ENCODE results near the gene FAM193B. TPM values are rescaled to one million over a fixed set of nuclear protein-coding genes. Genes with fewer than 3 reads are reported as not detected.

The FAM193B gene
- total and polyA plus RNA-seq, 2 of the 13 experiments (the other 11 are each of a cell fraction or from before 2014, with no cell fraction given): 21.2 to 40.9 TPM

GRCh38 chr5:177513500-177513899 lies 40.9 kb downstream of the FAM193B start:
- no peak overlapping the region for H3K4me3 ChIP-seq (replicated peaks in 1 of 3; ENCODE audit: insufficient read depth in 1 of 3, low read depth in 2 of 3, low read length in 3 of 3)
- in situ Hi-C loops (cut with HindIII; ENCODE audit: extremely low pct_ligation_motif_present, low pct_unique_long_range_greater_than_20kb): no loop called here
- BruUV-seq (replicated peaks): no TSS peak

More at GRCh38 chr5:177513500-177513899, 40.9 kb downstream of the FAM193B start:
- Histone ChIP-seq H3K27me3 (ENCODE audit: control insufficient read depth in 1 of 2, insufficient read depth in 2 of 2, low read length in 2 of 2) (no peaks in the 10 kb centered on the region; a peak in 1 of 5 replicates), H3K27ac (ENCODE audit: extremely low read length, insufficient read depth, low read length) (no peak overlapping the region), H3K9me3 (ENCODE audit: low read length) (no peaks in the 10 kb centered on the region), H3K79me2 (ENCODE audit: insufficient read depth, low read length) (peaks cover 15% of the 10 kb centered on the region), H3K4me2 (ENCODE audit: low read depth, low read length) (no peak overlapping the region), H3K9ac (ENCODE audit: insufficient read depth, low read depth, low read length) (no peak overlapping the region), H2AFZ (ENCODE audit: low read length) (no peak overlapping the region), H3K4me1 (ENCODE audit: insufficient read depth, low read length) (peaks cover 17% of the 10 kb centered on the region), H3K36me3 (replicated peaks in 1 of 2; ENCODE audit: control insufficient read depth in 1 of 2, insufficient read depth in 2 of 2, low read length in 2 of 2) (peaks cover 30 to 57% of the 10 kb centered on the region in 2 experiments; a peak in 4 of 5 replicates), H4K20me1 (ENCODE audit: insufficient read depth, low read length) (no peaks in the 10 kb centered on the region; the same call in 1 of the 2 replicates)
- FAIRE-seq (no peak), ATAC-seq (no peak), DNase-seq (ENCODE audit: low spot score) (no peak)
- TF ChIP-seq CERS6 (CRISPR knock-in tag; IDR thresholded peaks at IDR 0.05) (no peak), ZNF142 (CRISPR knock-in tag; IDR thresholded peaks at IDR 0.05) (no peak), ZNF788 (CRISPR knock-in tag; IDR thresholded peaks at IDR 0.05; ENCODE audit: borderline replicate concordance) (no peak), GTF3A (CRISPR knock-in tag; conservative IDR thresholded peaks at IDR 0.05) (no peak), NAIF1 (CRISPR knock-in tag; IDR thresholded peaks at IDR 0.05; ENCODE audit: borderline replicate concordance) (no peak), AKAP8 (CRISPR knock-in tag; IDR thresholded peaks at IDR 0.05) (no peak), ZSCAN30 (CRISPR knock-in tag; IDR thresholded peaks at IDR 0.05) (no peak)
- ChIA-PET CTCF (ENCODE audit: low intra/inter-chr PET ratio, low total read pairs) (no interaction called here), POLR2A (no interaction called here)
- WGBS (ENCODE audit: low lambda C conversion rate): 98% methylated on average over 12 of the region's 15 CpGs
- intact Hi-C loops (cut with micrococcal nuclease; ENCODE audit: unreplicated experiment): no loop called here
